Measurements from ENCODE around the gene TENM4.

TENM4 gene

DNA sequence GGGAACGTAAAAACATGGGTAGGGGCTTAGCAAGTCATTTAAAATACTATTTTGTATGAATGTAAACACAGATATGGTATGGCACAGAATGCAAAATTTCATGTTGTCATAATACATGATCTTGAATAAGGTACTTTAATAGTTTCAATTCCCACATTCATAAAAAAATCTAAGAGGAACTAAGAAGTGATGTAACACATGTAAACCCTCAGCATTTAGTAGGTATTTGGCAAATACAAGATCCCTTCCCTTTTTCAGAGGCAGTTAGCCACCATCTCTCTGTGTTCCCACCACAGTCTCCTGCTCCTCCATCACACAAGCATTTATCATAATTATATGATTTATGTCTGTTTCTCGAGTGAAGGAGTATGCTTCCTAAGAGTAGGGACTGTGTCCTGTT lies 251.8 kb downstream of the TENM4 start:
- no peaks in the 10 kb centered on the region for H3K27me3 ChIP-seq (ENCODE audit: low read depth, low read length)
- H3K9me3 ChIP-seq (ENCODE audit: control insufficient read depth in 1 of 2, low read length in 2 of 2): peaks cover 0 to 5% of the 10 kb centered on the region in 2 donors
- H3K4me1 ChIP-seq (ENCODE audit: control insufficient read depth in 1 of 2, insufficient read depth in 2 of 2, low read length in 2 of 2): no peaks in the 10 kb centered on the region
- H3K36me3 ChIP-seq (ENCODE audit: control insufficient read depth in 1 of 2, insufficient read depth in 2 of 2, low read length in 2 of 2): no peaks in the 10 kb centered on the region
- no peak overlapping the region for H3K4me3 ChIP-seq (ENCODE audit: low read depth in 1 of 2, low read length in 2 of 2)
- no peak overlapping the region for H3K27ac ChIP-seq (ENCODE audit: low read length)

DNA sequence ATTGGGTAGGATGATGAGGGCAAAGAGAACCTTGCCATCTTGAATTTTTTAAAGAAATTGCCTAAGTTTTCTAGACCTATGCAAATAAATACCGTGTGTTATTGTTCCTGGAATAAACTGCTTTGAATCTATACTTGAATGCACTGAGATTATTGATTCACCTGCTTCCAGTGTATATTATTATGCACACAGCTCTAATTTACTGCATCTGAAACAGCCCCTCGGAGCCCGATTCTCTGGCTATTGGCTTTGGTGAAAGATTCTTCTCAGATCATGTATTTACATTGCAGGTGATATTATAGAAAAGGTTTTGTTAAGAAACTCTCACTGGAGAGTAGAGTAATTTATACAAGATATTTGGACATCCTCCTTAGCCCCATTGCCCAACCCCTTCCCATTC lies 254.2 kb downstream of the TENM4 start:
- no peak overlapping the region for H3K4me3 ChIP-seq (ENCODE audit: low read depth in 1 of 2, low read length in 2 of 2)
- no peaks in the 10 kb centered on the region for H3K36me3 ChIP-seq (ENCODE audit: control insufficient read depth in 1 of 2, insufficient read depth in 2 of 2, low read length in 2 of 2)
- H3K9me3 ChIP-seq (ENCODE audit: control insufficient read depth in 1 of 2, low read length in 2 of 2): peaks cover 0 to 5% of the 10 kb centered on the region in 2 donors
- no peaks in the 10 kb centered on the region for H3K27me3 ChIP-seq (ENCODE audit: low read depth, low read length)
- H3K27ac ChIP-seq (ENCODE audit: low read length): no peak overlapping the region
- H3K4me1 ChIP-seq (ENCODE audit: control insufficient read depth in 1 of 2, insufficient read depth in 2 of 2, low read length in 2 of 2): no peaks in the 10 kb centered on the region

- Histone ChIP-seq H3K27ac (ENCODE audit: low read length) (no peak overlapping the region), H3K4me3 (ENCODE audit: low read depth in 1 of 2, low read length in 2 of 2) (no peak overlapping the region), H3K9me3 (ENCODE audit: control insufficient read depth in 1 of 2, low read length in 2 of 2) (peaks cover 0 to 5% of the 10 kb centered on the region in 2 donors), H3K27me3 (ENCODE audit: low read depth, low read length) (no peaks in the 10 kb centered on the region), H3K4me1 (ENCODE audit: control insufficient read depth in 1 of 2, insufficient read depth in 2 of 2, low read length in 2 of 2) (no peaks in the 10 kb centered on the region), H3K36me3 (ENCODE audit: control insufficient read depth in 1 of 2, insufficient read depth in 2 of 2, low read length in 2 of 2) (no peaks in the 10 kb centered on the region)
Observed at GRCh38 chr11:79185351-79185750, 255.5 kb downstream of the TENM4 start.

DNA sequence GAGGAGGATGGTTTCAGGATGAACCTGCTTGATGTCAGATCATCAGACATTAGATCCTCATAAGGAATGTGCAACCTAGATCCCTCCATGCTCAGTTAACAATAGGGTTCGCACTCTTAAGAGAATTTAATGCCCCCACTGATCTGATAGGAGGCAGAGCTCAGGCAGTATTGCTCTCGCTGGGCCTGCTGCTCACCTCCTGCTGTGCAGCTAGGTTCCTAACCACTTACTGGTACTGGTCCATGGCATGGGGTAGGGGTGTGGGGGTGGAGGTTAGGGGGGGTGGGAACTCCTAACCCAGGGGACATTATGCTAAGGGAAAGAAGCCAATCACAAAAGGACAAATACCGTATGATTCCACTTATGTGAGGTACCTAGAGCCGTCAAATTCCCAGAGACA lies 256.5 kb downstream of the TENM4 start:
- H3K27ac ChIP-seq (ENCODE audit: low read length): no peak overlapping the region
- no peaks in the 10 kb centered on the region for H3K4me1 ChIP-seq (ENCODE audit: control insufficient read depth in 1 of 2, insufficient read depth in 2 of 2, low read length in 2 of 2)
- H3K9me3 ChIP-seq (ENCODE audit: control insufficient read depth in 1 of 2, low read length in 2 of 2): peaks cover 0 to 5% of the 10 kb centered on the region in 2 donors
- no peaks in the 10 kb centered on the region for H3K36me3 ChIP-seq (ENCODE audit: control insufficient read depth in 1 of 2, insufficient read depth in 2 of 2, low read length in 2 of 2)
- H3K4me3 ChIP-seq (ENCODE audit: low read depth in 1 of 2, low read length in 2 of 2): no peak overlapping the region
- H3K27me3 ChIP-seq (ENCODE audit: low read depth, low read length): no peaks in the 10 kb centered on the region

DNA sequence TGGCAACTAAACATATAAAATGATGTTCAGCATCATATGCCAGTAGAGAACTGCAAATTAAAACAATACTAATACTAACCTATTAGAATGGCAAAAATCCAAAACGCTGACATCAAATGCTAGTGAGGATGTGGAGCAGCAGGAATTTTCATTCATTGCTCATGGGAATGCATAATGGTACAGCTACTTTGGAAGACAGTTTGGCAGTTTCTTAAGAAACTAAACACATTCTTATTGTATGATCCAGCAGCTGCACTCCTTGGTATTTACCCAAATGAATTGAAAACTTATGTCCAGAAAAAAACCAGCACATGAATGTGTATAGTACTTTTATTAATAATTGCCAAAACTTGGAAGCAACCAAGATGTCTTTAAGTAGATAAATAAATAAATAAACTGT lies 258.0 kb downstream of the TENM4 start:
- Histone ChIP-seq H3K4me3 (ENCODE audit: low read depth in 1 of 2, low read length in 2 of 2) (no peak overlapping the region), H3K4me1 (ENCODE audit: control insufficient read depth in 1 of 2, insufficient read depth in 2 of 2, low read length in 2 of 2) (no peaks in the 10 kb centered on the region), H3K27ac (ENCODE audit: low read length) (no peak overlapping the region), H3K9me3 (ENCODE audit: control insufficient read depth in 1 of 2, low read length in 2 of 2) (peaks cover 0 to 1% of the 10 kb centered on the region in 2 donors), H3K36me3 (ENCODE audit: control insufficient read depth in 1 of 2, insufficient read depth in 2 of 2, low read length in 2 of 2) (no peaks in the 10 kb centered on the region), H3K27me3 (ENCODE audit: low read depth, low read length) (no peaks in the 10 kb centered on the region)

DNA sequence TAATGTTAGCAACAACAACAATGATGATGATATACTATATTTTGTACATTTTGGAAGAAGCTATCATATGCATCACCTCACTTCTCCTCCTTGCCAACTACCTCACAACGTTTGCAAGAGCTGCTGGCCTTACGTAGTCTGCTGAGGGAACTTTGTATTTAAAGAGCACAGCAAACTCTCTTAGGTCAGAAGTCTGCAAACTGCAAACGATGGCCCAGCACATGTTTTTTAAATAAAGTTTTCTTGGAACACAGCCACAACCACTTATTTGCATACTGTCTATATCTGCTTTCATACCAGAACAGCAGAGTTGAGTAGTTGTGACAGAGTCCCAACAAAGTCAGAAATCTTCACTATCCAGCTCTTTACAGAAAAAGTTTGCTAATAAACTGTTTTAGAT lies 261.7 kb downstream of the TENM4 start:
- H3K36me3 ChIP-seq (ENCODE audit: control insufficient read depth in 1 of 2, insufficient read depth in 2 of 2, low read length in 2 of 2): no peaks in the 10 kb centered on the region
- H3K4me1 ChIP-seq (ENCODE audit: control insufficient read depth in 1 of 2, insufficient read depth in 2 of 2, low read length in 2 of 2): peaks cover 0 to 4% of the 10 kb centered on the region in 2 donors
- no peaks in the 10 kb centered on the region for H3K27me3 ChIP-seq (ENCODE audit: low read depth, low read length)
- no peak overlapping the region for H3K27ac ChIP-seq (ENCODE audit: low read length)
- no peak overlapping the region for H3K4me3 ChIP-seq (ENCODE audit: low read depth in 1 of 2, low read length in 2 of 2)
- H3K9me3 ChIP-seq (ENCODE audit: control insufficient read depth in 1 of 2, low read length in 2 of 2): no peaks in the 10 kb centered on the region

DNA sequence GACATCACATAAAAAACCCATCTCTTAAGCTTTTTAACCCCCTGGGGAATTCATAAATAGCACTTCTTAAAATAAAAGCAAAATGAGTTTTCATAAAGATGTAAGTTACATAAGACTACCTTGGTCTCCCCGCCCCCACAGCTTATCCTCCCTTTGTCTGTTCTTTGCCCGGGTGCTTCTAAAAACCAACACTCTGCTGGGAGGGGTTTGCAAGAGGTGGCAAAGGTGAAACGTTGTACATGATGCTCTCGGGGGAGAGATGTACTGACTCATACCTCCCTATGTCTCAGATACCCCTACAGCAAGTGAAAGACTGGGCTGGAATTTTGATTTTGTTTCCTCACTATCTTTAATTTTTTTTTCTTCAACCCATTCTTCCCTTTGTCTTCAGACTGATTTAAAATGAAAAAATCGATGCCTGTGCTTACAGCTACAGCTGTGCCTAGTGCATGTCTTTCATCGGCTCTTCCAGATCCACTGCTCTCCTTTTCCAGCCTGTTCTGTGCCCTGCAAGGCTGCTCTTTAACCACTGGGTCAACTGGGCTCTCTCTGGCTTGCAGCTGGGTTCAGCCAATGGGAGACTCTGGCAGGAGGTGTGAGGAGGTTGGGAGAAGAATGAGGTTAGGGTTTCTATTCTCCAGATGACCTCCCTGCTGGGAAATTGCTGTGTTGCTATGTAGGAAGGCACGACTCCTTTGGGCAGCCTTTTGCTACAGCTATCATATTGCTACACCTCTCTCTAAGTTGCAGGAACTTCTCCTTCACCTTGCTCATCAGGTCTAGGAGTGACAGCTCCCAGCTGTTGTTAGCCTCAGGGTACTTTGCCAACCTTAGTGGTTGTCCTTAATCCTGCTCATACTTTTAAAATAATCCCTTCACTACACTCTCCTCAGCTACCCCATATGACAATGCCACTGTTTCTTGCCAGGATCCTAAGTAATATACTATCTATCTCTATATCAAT lies 266.5 kb downstream of the TENM4 start:
- H3K27ac ChIP-seq (ENCODE audit: low read length): no peak overlapping the region
- peak overlapping the region in 1 of 2 donors; percentile 7 for H3K4me3 ChIP-seq (ENCODE audit: low read depth in 1 of 2, low read length in 2 of 2)
- H3K4me1 ChIP-seq (ENCODE audit: control insufficient read depth in 1 of 2, insufficient read depth in 2 of 2, low read length in 2 of 2): peaks cover 0 to 5% of the 10 kb centered on the region in 2 donors
- H3K9me3 ChIP-seq (ENCODE audit: control insufficient read depth in 1 of 2, low read length in 2 of 2): no peaks in the 10 kb centered on the region
- no peaks in the 10 kb centered on the region for H3K27me3 ChIP-seq (ENCODE audit: low read depth, low read length)
- H3K36me3 ChIP-seq (ENCODE audit: control insufficient read depth in 1 of 2, insufficient read depth in 2 of 2, low read length in 2 of 2): no peaks in the 10 kb centered on the region

- Histone ChIP-seq H3K4me3 (ENCODE audit: low read depth in 1 of 2, low read length in 2 of 2) (peak overlapping the region in 1 of 2 donors; percentile 7), H3K27ac (ENCODE audit: low read length) (no peak overlapping the region)
Observed at GRCh38 chr11:79173615-79174014, 267.2 kb downstream of the TENM4 start.

GRCh38 chr11:79170321-79170720 lies 270.5 kb downstream of the TENM4 start:
- Histone ChIP-seq H3K36me3 (ENCODE audit: control insufficient read depth in 1 of 2, insufficient read depth in 2 of 2, low read length in 2 of 2) (no peaks in the 10 kb centered on the region), H3K27ac (ENCODE audit: low read length) (no peak overlapping the region), H3K4me3 (ENCODE audit: low read depth in 1 of 2, low read length in 2 of 2) (no peak overlapping the region), H3K4me1 (ENCODE audit: control insufficient read depth in 1 of 2, insufficient read depth in 2 of 2, low read length in 2 of 2) (peaks cover 0 to 5% of the 10 kb centered on the region in 2 donors), H3K27me3 (ENCODE audit: low read depth, low read length) (no peaks in the 10 kb centered on the region), H3K9me3 (ENCODE audit: control insufficient read depth in 1 of 2, low read length in 2 of 2) (no peaks in the 10 kb centered on the region)

More at GRCh38 chr11:79173615-79174014, 267.2 kb downstream of the TENM4 start:
- H3K4me1 ChIP-seq (ENCODE audit: control insufficient read depth in 1 of 2, insufficient read depth in 2 of 2, low read length in 2 of 2): peaks cover 0 to 5% of the 10 kb centered on the region in 2 donors
- H3K27me3 ChIP-seq (ENCODE audit: low read depth, low read length): no peaks in the 10 kb centered on the region
- no peaks in the 10 kb centered on the region for H3K36me3 ChIP-seq (ENCODE audit: control insufficient read depth in 1 of 2, insufficient read depth in 2 of 2, low read length in 2 of 2)
- H3K9me3 ChIP-seq (ENCODE audit: control insufficient read depth in 1 of 2, low read length in 2 of 2): no peaks in the 10 kb centered on the region

- Histone ChIP-seq H3K4me1 (ENCODE audit: control insufficient read depth in 1 of 2, insufficient read depth in 2 of 2, low read length in 2 of 2) (no peaks in the 10 kb centered on the region), H3K27ac (ENCODE audit: low read length) (no peak overlapping the region), H3K36me3 (ENCODE audit: control insufficient read depth in 1 of 2, insufficient read depth in 2 of 2, low read length in 2 of 2) (no peaks in the 10 kb centered on the region), H3K4me3 (ENCODE audit: low read depth in 1 of 2, low read length in 2 of 2) (no peak overlapping the region), H3K27me3 (ENCODE audit: low read depth, low read length) (no peaks in the 10 kb centered on the region), H3K9me3 (ENCODE audit: control insufficient read depth in 1 of 2, low read length in 2 of 2) (no peaks in the 10 kb centered on the region)
Observed at GRCh38 chr11:79168530-79169110, 272.2 kb downstream of the TENM4 start.

- Histone ChIP-seq H3K4me3 (ENCODE audit: low read depth in 1 of 2, low read length in 2 of 2) (no peak overlapping the region), H3K27me3 (ENCODE audit: low read depth, low read length) (no peaks in the 10 kb centered on the region), H3K4me1 (ENCODE audit: control insufficient read depth in 1 of 2, insufficient read depth in 2 of 2, low read length in 2 of 2) (no peaks in the 10 kb centered on the region), H3K36me3 (ENCODE audit: control insufficient read depth in 1 of 2, insufficient read depth in 2 of 2, low read length in 2 of 2) (no peaks in the 10 kb centered on the region), H3K9me3 (ENCODE audit: control insufficient read depth in 1 of 2, low read length in 2 of 2) (no peaks in the 10 kb centered on the region), H3K27ac (ENCODE audit: low read length) (no peak overlapping the region)
Observed at GRCh38 chr11:79167510-79168188, 273.2 kb downstream of the TENM4 start.

Data from muscle layer of duodenum (tissue), 2 donors.